Thyroid gland (tissue), 4 donors: Measurements from ENCODE around the gene RAMP3. TPM values are rescaled to one million over a fixed set of nuclear protein-coding genes. Genes with fewer than 3 reads are reported as not detected.

Experiments used
- DNase-seq, 2 donors: peaks; one replicate each; pipeline ENCODE4 v3.0.0-alpha.2; 2019
- H3K27ac ChIP-seq, 3 donors: fragments of 200-600 bp; sonication (generic); 1 replicate in 2 of 3; 2 replicates in 1 of 3; pipeline ENCODE4 v1.5.1; 2016 to 2019; ENCODE audit warnings: mild to moderate bottlenecking in 1 of 3, moderate library complexity in 1 of 3
- H3K27me3 ChIP-seq: fragments of 200-600 bp; sonication (generic); one replicate; pipeline ENCODE4 v1.5.1; 2019
- H3K36me3 ChIP-seq, 2 donors: fragments of 200-600 bp; sonication (generic); one replicate each; pipeline ENCODE4 v1.5.1; 2016 to 2019
- H3K4me1 ChIP-seq, 2 donors: fragments of 200-600 bp; sonication (generic); one replicate each; pipeline ENCODE4 v1.5.1; 2017 to 2019
- H3K4me3 ChIP-seq, 3 donors: fragments of 200-600 bp; sonication (generic); replicated peaks in 1 of 3; 1 replicate in 2 of 3; 2 replicates in 1 of 3; pipeline ENCODE4 v1.5.1; 2016; ENCODE audit warnings: mild to moderate bottlenecking in 1 of 3
- H3K9me3 ChIP-seq: fragments of 200-600 bp; sonication (generic); one replicate; pipeline ENCODE4 v1.5.1; 2017
- CTCF ChIP-seq, 6 experiments: fragments of 200-600 bp in 3 of 6; fragments of 450-650 bp in 3 of 6; sonication (generic) in 3 of 6; IDR thresholded peaks; one replicate each; pipeline ENCODE4 v1.5.1; 2016 to 2019; ENCODE audit warnings: antibody characterized with exemption in 6 of 6, mild to moderate bottlenecking in 2 of 6, inconsistent platforms in 1 of 6, moderate library complexity in 1 of 6
- POLR2A ChIP-seq, 2 donors: fragments of 450-650 bp; IDR thresholded peaks; one replicate each; pipeline ENCODE4 v1.6.1; 2017; ENCODE audit warnings: antibody characterized with exemption in 2 of 2, mild to moderate bottlenecking in 2 of 2, moderate library complexity in 1 of 2
- WGBS, 2 donors: methylation state at CpG; one replicate each; pipeline ENCODE4 v1.1.5; 2017; 5-methylcytosine and 5-hydroxymethylcytosine counted together
- intact Hi-C: fragments of 100-400 bp; cut with DNase I; formaldehyde crosslinking; loops from one replicate; pipeline ENCODE4 v1.15.1; 2023
- total RNA-seq, 4 donors: library from RNA; depleted of rRNA; stranded (reverse); fragments of >200 nt; gene quantifications; one replicate each; pipeline ENCODE4 v1.2.3, GENCODE V29; 2016

Gene RAMP3
- total RNA-seq, 4 donors from 2014 or later = 40.1 to 145 (median 73.1) TPM

- WGBS, 2 donors = 82 to 84% methylated on average over 19 to 20 of the region's 20 CpGs
- no peaks in the 10 kb centered on the region for H3K9me3 ChIP-seq
- H3K4me3 ChIP-seq = no peak overlapping the region
- TF ChIP-seq POLR2A (IDR thresholded peaks at IDR 0.05) = no peak
- TF ChIP-seq CTCF (IDR thresholded peaks at IDR 0.05) = no peak
- H3K36me3 ChIP-seq = no peaks in the 10 kb centered on the region
- H3K4me1 ChIP-seq = no peaks in the 10 kb centered on the region
- H3K27ac ChIP-seq = peak overlapping the region in 2 of 3 donors; percentile 26 to 45
- DNase-seq = peak in 1 of 2 donors; percentile 19
- intact Hi-C loops = no loop called here
- no peaks in the 10 kb centered on the region for H3K27me3 ChIP-seq
Measured at GRCh38 chr7:45189151-45189970, 31.8 kb downstream of the RAMP3 start.

GRCh38 chr7:45190406-45191165, 33.0 kb downstream of the RAMP3 start:
- H3K27me3 ChIP-seq = no peaks in the 10 kb centered on the region
- intact Hi-C loops = no loop called here
- H3K36me3 ChIP-seq = no peaks in the 10 kb centered on the region
- 78 to 84% methylated on average over 14 to 15 of the region's 15 CpGs for WGBS, 2 donors
- no peak for TF ChIP-seq POLR2A (IDR thresholded peaks at IDR 0.05)
- TF ChIP-seq CTCF (IDR thresholded peaks at IDR 0.05) = no peak
- DNase-seq = no peak
- H3K4me1 ChIP-seq = no peaks in the 10 kb centered on the region
- peak overlapping the region in 1 of 3 donors; percentile 2 for H3K27ac ChIP-seq
- H3K4me3 ChIP-seq = no peak overlapping the region
- no peaks in the 10 kb centered on the region for H3K9me3 ChIP-seq

- Histone ChIP-seq H3K27me3 (no peaks in the 10 kb centered on the region), H3K4me1 (no peaks in the 10 kb centered on the region), H3K9me3 (no peaks in the 10 kb centered on the region), H3K36me3 (no peaks in the 10 kb centered on the region), H3K4me3 (no peak overlapping the region), H3K27ac (peak overlapping the region in 1 of 3 donors; percentile 50)
- no peak for DNase-seq
- intact Hi-C loops = no loop called here
- no peak for TF ChIP-seq CTCF (IDR thresholded peaks at IDR 0.05)
- TF ChIP-seq POLR2A (IDR thresholded peaks at IDR 0.05) = no peak
- WGBS, 2 donors = 74 to 83% methylated on average over 3 of the region's 3 CpGs
Measured at GRCh38 chr7:45191396-45191795, 33.8 kb downstream of the RAMP3 start.

GRCh38 chr7:45192621-45193041, 35.0 kb downstream of the RAMP3 start:
- Histone ChIP-seq H3K9me3 (no peaks in the 10 kb centered on the region), H3K4me1 (no peaks in the 10 kb centered on the region), H3K36me3 (no peaks in the 10 kb centered on the region), H3K4me3 (no peak overlapping the region), H3K27me3 (no peaks in the 10 kb centered on the region), H3K27ac (peak overlapping the region in 2 of 3 donors; percentile 15 to 50)
- no peak for DNase-seq
- TF ChIP-seq CTCF (IDR thresholded peaks at IDR 0.05) = no peak
- TF ChIP-seq POLR2A (IDR thresholded peaks at IDR 0.05) = no peak
- intact Hi-C loops = no loop called here
- 71 to 79% methylated on average over 11 of the region's 11 CpGs for WGBS, 2 donors

- DNase-seq = no peak
- no peak for TF ChIP-seq CTCF (IDR thresholded peaks at IDR 0.05)
- no peak for TF ChIP-seq POLR2A (IDR thresholded peaks at IDR 0.05)
Measured at GRCh38 chr7:45193828-45194227, 36.2 kb downstream of the RAMP3 start.

More at GRCh38 chr7:45193828-45194227, 36.2 kb downstream of the RAMP3 start:
- no peaks in the 10 kb centered on the region for H3K36me3 ChIP-seq
- H3K9me3 ChIP-seq = no peaks in the 10 kb centered on the region
- WGBS, 2 donors = 54 to 62% methylated on average over 4 of the region's 4 CpGs
- H3K27ac ChIP-seq = no peak overlapping the region
- no peak overlapping the region for H3K4me3 ChIP-seq
- no peaks in the 10 kb centered on the region for H3K4me1 ChIP-seq
- no peaks in the 10 kb centered on the region for H3K27me3 ChIP-seq
- intact Hi-C loops = no loop called here
